A673 (cell line): Measurements from ENCODE around the gene NPR2. TPM values are rescaled to one million over a fixed set of nuclear protein-coding genes. Genes with fewer than 3 reads are reported as not detected.
A peak's percentile ranks its signal among the peaks of the same experiment; 100 is the strongest.

ENCODE experiments used
- BruUV-seq: library from RNA; stranded (reverse); fragments of 400-500 nt; replicated peaks from 2 replicates; lab custom pipeline; 2021; lab: Mats Ljungman, UMichigan
- CTCF ChIA-PET: fragments of 300-600 bp; sonication (Branson Sonifier 250); formaldehyde crosslinking; loops from one replicate; lab custom pipeline; 2022; ENCODE audit warnings: antibody characterized with exemption; lab: Charles Lee
- POLR2A ChIA-PET: fragments of 300-600 bp; sonication (Branson Sonifier 250); formaldehyde crosslinking; loops from one replicate; lab custom pipeline; 2022; ENCODE audit warnings: antibody characterized with exemption; ENCODE audit not compliant: low non-redundant PET; lab: Charles Lee
- DNase-seq: peaks from one replicate; pipeline ENCODE4 v3.0.0-alpha.2; 2015; ENCODE audit warnings: low spot score
- H3K27ac ChIP-seq: fragments of 200-600 bp; sonication (generic); 2 replicates; pipeline ENCODE4 v1.5.1; 2016; ENCODE audit warnings: mixed run types, low read depth, mild to moderate bottlenecking, mixed read lengths, antibody characterized with exemption, low read length; ENCODE audit not compliant: poor library complexity, severe bottlenecking
- H3K27me3 ChIP-seq: fragments of 200-600 bp; sonication (generic); replicated peaks from 2 replicates; pipeline ENCODE4 v1.6.1; 2017; ENCODE audit warnings: mixed run types, low read depth, mild to moderate bottlenecking, mixed read lengths, antibody characterized with exemption, low read length; ENCODE audit not compliant: insufficient read depth, poor library complexity
- H3K36me3 ChIP-seq: fragments of 200-600 bp; sonication (generic); 2 replicates; pipeline ENCODE4 v1.6.1; 2016; ENCODE audit warnings: mixed run types, mild to moderate bottlenecking, mixed read lengths, antibody characterized with exemption, low read length; ENCODE audit not compliant: insufficient read depth, poor library complexity, severe bottlenecking
- H3K4me1 ChIP-seq: fragments of 200-600 bp; sonication (generic); 2 replicates; pipeline ENCODE4 v1.6.1; 2017; ENCODE audit warnings: mixed run types, mild to moderate bottlenecking, mixed read lengths, antibody characterized with exemption, low read length; ENCODE audit not compliant: insufficient read depth, poor library complexity, severe bottlenecking
- H3K4me3 ChIP-seq: fragments of 200-600 bp; sonication (generic); 2 replicates; pipeline ENCODE4 v1.5.1; 2016; ENCODE audit warnings: low read depth, mixed run types, mild to moderate bottlenecking, mixed read lengths, low read length; ENCODE audit not compliant: poor library complexity, severe bottlenecking
- H3K9me3 ChIP-seq: fragments of 200-600 bp; sonication (generic); 2 replicates; pipeline ENCODE4 v1.6.1; 2016; ENCODE audit warnings: mixed run types, low read depth, mild to moderate bottlenecking, mixed read lengths, antibody characterized with exemption, low read length; ENCODE audit not compliant: poor library complexity, severe bottlenecking
- EZH2 ChIP-seq: fragments of 200-600 bp; sonication (generic); IDR thresholded peaks from 2 replicates; pipeline ENCODE4 v1.6.1; 2017; ENCODE audit warnings: borderline replicate concordance, low read depth, mild to moderate bottlenecking, mixed read lengths, antibody characterized with exemption, low read length; ENCODE audit not compliant: poor library complexity, severe bottlenecking
- intact Hi-C: fragments of 100-400 bp; cut with micrococcal nuclease; formaldehyde crosslinking; loops from one replicate; pipeline ENCODE4 v1.10.0; 2022; ENCODE audit not compliant: unreplicated experiment
- total RNA-seq: library from RNA; stranded (reverse); gene quantifications from 2 replicates; pipeline ENCODE4 v1.2.3, GENCODE V29; 2021
- TF ChIP-seq, protein P1 (sequence below): fragments of 300-800, 200-600 bp; sonication (generic); conservative IDR thresholded peaks from 2 replicates; pipeline ENCODE4 v1.5.1; 2017; ENCODE audit warnings: low read depth, mild to moderate bottlenecking, antibody characterized with exemption, low read length, moderate library complexity, mixed read lengths

Gene NPR2
- total RNA-seq, 1 experiment from 2014 or later = 9.1 TPM

DNA sequence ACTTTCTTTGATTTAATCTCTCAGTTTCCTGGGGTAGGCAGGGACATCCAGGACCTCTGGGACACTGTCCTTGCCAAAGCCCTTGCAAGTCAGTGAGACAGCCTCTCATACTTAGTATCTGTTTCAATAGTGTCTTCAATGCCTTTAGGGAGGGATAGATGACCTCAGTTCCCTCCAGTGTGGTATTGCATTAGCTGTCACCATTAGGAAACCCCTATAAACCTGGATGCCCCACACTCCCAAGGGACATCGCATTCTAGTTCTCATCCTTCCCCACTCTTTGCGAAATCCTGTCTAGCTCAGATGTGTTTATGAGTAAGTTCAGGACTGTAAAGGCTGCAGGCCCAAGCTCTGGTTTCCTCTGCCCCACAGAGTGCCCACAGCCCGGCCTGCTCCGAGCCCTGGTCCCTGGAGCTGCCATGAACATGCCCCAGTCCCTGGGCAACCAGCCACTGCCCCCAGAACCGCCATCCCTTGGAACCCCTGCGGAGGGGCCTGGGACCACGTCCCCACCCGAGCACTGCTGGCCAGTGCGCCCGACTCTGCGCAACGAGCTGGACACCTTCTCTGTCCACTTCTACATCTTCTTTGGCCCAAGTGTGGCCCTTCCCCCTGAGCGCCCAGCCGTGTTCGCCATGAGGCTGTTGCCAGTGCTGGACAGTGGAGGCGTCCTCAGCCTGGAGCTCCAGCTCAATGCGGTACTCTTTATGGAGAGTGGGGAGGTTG lies 50.8 kb downstream of the NPR2 start:
- Histone ChIP-seq H3K27ac (no peak overlapping the region), H3K36me3 (no peaks in the 10 kb centered on the region), H3K4me1 (no peaks in the 10 kb centered on the region), H3K4me3 (no peak overlapping the region), H3K27me3 (no peaks in the 10 kb centered on the region), H3K9me3 (no peaks in the 10 kb centered on the region)
- no peak for DNase-seq
- CTCF ChIA-PET = no interaction called here
- BruUV-seq = no TSS peak
- intact Hi-C loops = no loop called here
- no peak for TF ChIP-seq EZH2
- TF ChIP-seq, protein P1, sequence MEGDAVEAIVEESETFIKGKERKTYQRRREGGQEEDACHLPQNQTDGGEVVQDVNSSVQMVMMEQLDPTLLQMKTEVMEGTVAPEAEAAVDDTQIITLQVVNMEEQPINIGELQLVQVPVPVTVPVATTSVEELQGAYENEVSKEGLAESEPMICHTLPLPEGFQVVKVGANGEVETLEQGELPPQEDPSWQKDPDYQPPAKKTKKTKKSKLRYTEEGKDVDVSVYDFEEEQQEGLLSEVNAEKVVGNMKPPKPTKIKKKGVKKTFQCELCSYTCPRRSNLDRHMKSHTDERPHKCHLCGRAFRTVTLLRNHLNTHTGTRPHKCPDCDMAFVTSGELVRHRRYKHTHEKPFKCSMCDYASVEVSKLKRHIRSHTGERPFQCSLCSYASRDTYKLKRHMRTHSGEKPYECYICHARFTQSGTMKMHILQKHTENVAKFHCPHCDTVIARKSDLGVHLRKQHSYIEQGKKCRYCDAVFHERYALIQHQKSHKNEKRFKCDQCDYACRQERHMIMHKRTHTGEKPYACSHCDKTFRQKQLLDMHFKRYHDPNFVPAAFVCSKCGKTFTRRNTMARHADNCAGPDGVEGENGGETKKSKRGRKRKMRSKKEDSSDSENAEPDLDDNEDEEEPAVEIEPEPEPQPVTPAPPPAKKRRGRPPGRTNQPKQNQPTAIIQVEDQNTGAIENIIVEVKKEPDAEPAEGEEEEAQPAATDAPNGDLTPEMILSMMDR = no peak
- POLR2A ChIA-PET = no interaction called here

DNA sequence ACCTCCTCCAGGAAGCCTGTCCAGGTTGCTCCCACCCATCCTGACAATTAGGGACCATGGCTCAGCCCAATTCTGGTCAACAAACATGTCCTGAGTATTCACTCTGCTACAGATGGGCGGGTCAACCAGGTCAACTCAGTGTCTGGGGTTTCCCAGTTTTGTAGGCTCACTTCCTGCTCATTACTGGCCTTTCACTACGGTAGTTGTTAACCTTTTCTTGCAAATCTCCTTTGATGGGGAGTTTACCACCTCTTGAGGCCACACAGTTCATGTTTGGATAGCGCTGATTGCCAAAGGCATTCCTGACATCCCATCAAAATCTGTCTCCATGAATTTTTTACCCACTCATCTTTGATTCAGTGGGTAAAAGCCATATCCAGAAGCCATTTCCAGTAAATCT lies 51.4 kb downstream of the NPR2 start:
- Histone ChIP-seq H3K27me3 (no peaks in the 10 kb centered on the region), H3K9me3 (no peaks in the 10 kb centered on the region), H3K36me3 (no peaks in the 10 kb centered on the region), H3K4me3 (no peak overlapping the region), H3K4me1 (no peaks in the 10 kb centered on the region), H3K27ac (no peak overlapping the region)
- no peak for TF ChIP-seq EZH2
- TF ChIP-seq, protein P1 = no peak
- DNase-seq = no peak
- ChIA-PET POLR2A (no interaction called here), CTCF (no interaction called here)
- BruUV-seq = no TSS peak
- intact Hi-C loops = no loop called here

DNA sequence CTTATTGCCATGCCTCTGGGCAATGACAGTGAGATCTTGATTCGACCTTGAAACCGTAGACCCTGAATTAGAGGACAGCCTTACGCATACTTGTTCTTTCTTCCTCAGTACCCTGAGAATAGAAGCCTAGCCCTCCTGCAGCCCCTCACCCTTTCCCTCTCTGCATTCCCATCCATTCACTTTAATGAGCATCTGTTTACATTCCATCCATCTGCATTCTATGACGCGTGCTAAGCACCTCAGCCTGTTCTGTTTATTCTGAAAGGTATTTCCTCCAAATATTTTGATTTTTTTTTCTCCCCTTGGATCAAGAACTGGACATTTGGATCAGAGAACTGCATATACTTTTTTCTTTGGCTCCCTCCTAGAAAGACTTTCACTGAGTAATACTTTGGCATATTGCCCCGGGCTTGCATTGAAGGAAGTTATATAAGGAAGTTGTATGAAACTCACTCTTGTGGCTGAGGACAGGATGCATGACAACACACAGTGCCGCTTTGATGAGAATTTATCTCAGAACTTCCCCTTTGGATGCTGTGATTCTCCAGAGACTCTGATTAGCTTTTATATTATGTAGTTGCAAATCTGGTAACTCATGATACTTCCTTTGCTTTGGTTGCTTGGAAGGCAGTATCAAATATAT lies 53.4 kb downstream of the NPR2 start:
- CTCF ChIA-PET = no interaction called here
- Histone ChIP-seq H3K4me1 (no peaks in the 10 kb centered on the region), H3K27me3 (no peaks in the 10 kb centered on the region), H3K27ac (no peak overlapping the region), H3K9me3 (no peaks in the 10 kb centered on the region), H3K4me3 (no peak overlapping the region), H3K36me3 (no peaks in the 10 kb centered on the region)
- POLR2A ChIA-PET = no interaction called here
- intact Hi-C loops = no loop called here
- TF ChIP-seq EZH2 = no peak
- TF ChIP-seq, protein P1 = no peak
- peak; percentile 54 for DNase-seq
- no TSS peak for BruUV-seq
